COLO668 (cell line): ENCODE data around the gene ATP6V0B.

Source experiments
- DNase-seq: peaks from one replicate; lab custom pipeline; 2025; ENCODE audit not compliant: unreplicated experiment; lab: John Stamatoyannopoulos, UW

The ATP6V0B gene

GRCh38 chr1:43945674-43946235 lies 29.0 kb upstream of the ATP6V0B start:
- no peak for DNase-seq

GRCh38 chr1:43946236-43947060 lies 28.3 kb upstream of the ATP6V0B start, which contains the start of gene IPO13:
IPO13 (plus strand) TSS chr1:43946950; CDS start chr1:43947601, 651 bp downstream.
- peak; percentile 100 for DNase-seq

GRCh38 chr1:43947061-43947873 lies 27.5 kb upstream of the ATP6V0B start:
- peak; percentile 57 for DNase-seq

- DNase-seq: no peak
Measured at GRCh38 chr1:43947874-43948437, 26.8 kb upstream of the ATP6V0B start.

GRCh38 chr1:43949678-43950077 lies 25.1 kb upstream of the ATP6V0B start:
- peak; percentile 30 for DNase-seq

- no peak for DNase-seq
Measured at GRCh38 chr1:43951021-43951985, 23.5 kb upstream of the ATP6V0B start.

- no peak for DNase-seq
Measured at GRCh38 chr1:43952731-43953346, 21.9 kb upstream of the ATP6V0B start.

GRCh38 chr1:43953361-43953760 lies 21.4 kb upstream of the ATP6V0B start:
- DNase-seq: no peak

GRCh38 chr1:43954036-43954435 lies 20.7 kb upstream of the ATP6V0B start:
- no peak for DNase-seq

GRCh38 chr1:43956234-43956633 lies 18.5 kb upstream of the ATP6V0B start:
- DNase-seq: no peak

GRCh38 chr1:43957407-43958040 lies 17.2 kb upstream of the ATP6V0B start:
- DNase-seq: no peak

- DNase-seq: no peak
Measured at GRCh38 chr1:43958351-43959255, 16.2 kb upstream of the ATP6V0B start.

- no peak for DNase-seq
Measured at GRCh38 chr1:43960798-43961197, 14.0 kb upstream of the ATP6V0B start.

- DNase-seq: no peak
Measured at GRCh38 chr1:43961692-43962091, 13.1 kb upstream of the ATP6V0B start.

- no peak for DNase-seq
Measured at GRCh38 chr1:43962324-43962723, 12.4 kb upstream of the ATP6V0B start.

- DNase-seq: no peak
Measured at GRCh38 chr1:43963006-43963405, 11.8 kb upstream of the ATP6V0B start.

GRCh38 chr1:43963890-43964289 lies 10.9 kb upstream of the ATP6V0B start:
- no peak for DNase-seq

GRCh38 chr1:43965316-43965715 lies 9.4 kb upstream of the ATP6V0B start:
- DNase-seq: no peak
